H9 (cell line): ENCODE data around the gene EPHA1. TPM values are rescaled to one million over a fixed set of nuclear protein-coding genes. Genes with fewer than 3 reads are reported as not detected.

Experiments
- DNase-seq: peaks from one replicate; pipeline ENCODE4 v3.0.0-alpha.2; 2017
- H2AFZ ChIP-seq: one replicate; pipeline ENCODE4 v1.6.1; 2013; ENCODE audit warnings: mild to moderate bottlenecking, low read length, control low read depth, moderate library complexity
- H2AK5ac ChIP-seq: 2 replicates; pipeline ENCODE4 v1.6.1; 2013; ENCODE audit warnings: low read length, control low read depth, mixed read lengths; ENCODE audit not compliant: insufficient read length
- H2BK120ac ChIP-seq: one replicate; pipeline ENCODE4 v1.6.1; 2013; ENCODE audit warnings: low read depth, mild to moderate bottlenecking, low read length, control low read depth, inconsistent platforms; ENCODE audit not compliant: poor library complexity, severe bottlenecking
- H2BK12ac ChIP-seq: 2 replicates; pipeline ENCODE4 v1.6.1; 2013; ENCODE audit warnings: low read length, control low read depth, mixed read lengths, low read depth; ENCODE audit not compliant: insufficient read length
- H2BK15ac ChIP-seq: 2 replicates; pipeline ENCODE4 v1.6.1; 2013; ENCODE audit warnings: low read depth, low read length, control low read depth
- H2BK20ac ChIP-seq: one replicate; pipeline ENCODE4 v1.6.1; 2013; ENCODE audit warnings: low read depth, mild to moderate bottlenecking, low read length, control low read depth, inconsistent platforms; ENCODE audit not compliant: poor library complexity, severe bottlenecking
- H2BK5ac ChIP-seq: 2 replicates; pipeline ENCODE4 v1.6.1; 2013; ENCODE audit warnings: low read length, control low read depth, mixed read lengths; ENCODE audit not compliant: insufficient read length
- H3K14ac ChIP-seq: 2 replicates; pipeline ENCODE4 v1.6.1; 2013; ENCODE audit warnings: low read length, control low read depth; ENCODE audit not compliant: insufficient read depth
- H3K18ac ChIP-seq: 2 replicates; pipeline ENCODE4 v1.6.1; 2013; ENCODE audit warnings: low read depth, mild to moderate bottlenecking, mixed read lengths, low read length, control low read depth; ENCODE audit not compliant: insufficient read length
- H3K23ac ChIP-seq: 2 replicates; pipeline ENCODE4 v1.6.1; 2013; ENCODE audit warnings: low read length, control low read depth, mixed read lengths, low read depth; ENCODE audit not compliant: insufficient read length
- H3K23me2 ChIP-seq: 2 replicates; pipeline ENCODE4 v1.6.1; 2013; ENCODE audit warnings: low read depth, mild to moderate bottlenecking, mixed read lengths, low read length, control low read depth; ENCODE audit not compliant: insufficient read length, poor library complexity, severe bottlenecking
- H3K27ac ChIP-seq: 2 replicates; pipeline ENCODE4 v1.5.1; 2013; ENCODE audit warnings: low read length, control low read depth, mixed read lengths, low read depth; ENCODE audit not compliant: insufficient read length
- H3K27me3 ChIP-seq: 2 replicates; pipeline ENCODE4 v1.6.1; 2013; ENCODE audit warnings: low read length, control low read depth, inconsistent platforms; ENCODE audit not compliant: insufficient read depth
- H3K4ac ChIP-seq: 2 replicates; pipeline ENCODE4 v1.6.1; 2013; ENCODE audit warnings: low read depth, mild to moderate bottlenecking, control low read depth, inconsistent platforms, low read length, moderate library complexity
- H3K4me1 ChIP-seq: 2 replicates; pipeline ENCODE4 v1.6.1; 2013; ENCODE audit warnings: low read length, control low read depth, inconsistent platforms; ENCODE audit not compliant: insufficient read depth
- H3K4me2 ChIP-seq: 2 replicates; pipeline ENCODE4 v1.6.1; 2013; ENCODE audit warnings: low read length, control low read depth, mixed read lengths; ENCODE audit not compliant: insufficient read length, insufficient read depth
- H3K56ac ChIP-seq: 2 replicates; pipeline ENCODE4 v1.6.1; 2013; ENCODE audit warnings: low read depth, mild to moderate bottlenecking, mixed read lengths, low read length, control low read depth; ENCODE audit not compliant: insufficient read length
- H3K79me1 ChIP-seq: 2 replicates; pipeline ENCODE4 v1.6.1; 2013; ENCODE audit warnings: low read depth, mild to moderate bottlenecking, moderate library complexity, low read length, control low read depth, inconsistent platforms; ENCODE audit not compliant: insufficient read depth, poor library complexity, severe bottlenecking
- H3K79me2 ChIP-seq: 2 replicates; pipeline ENCODE4 v1.6.1; 2013; ENCODE audit warnings: low read length, control low read depth, inconsistent platforms; ENCODE audit not compliant: insufficient read depth
- H3K9ac ChIP-seq: 2 replicates; pipeline ENCODE4 v1.6.1; 2013; ENCODE audit warnings: low read length, control low read depth, mixed read lengths; ENCODE audit not compliant: insufficient read length; ENCODE audit errors: extremely low read depth
- H3K9me3 ChIP-seq: one replicate; pipeline ENCODE4 v1.6.1; 2013; ENCODE audit warnings: low read depth, low read length, inconsistent platforms; ENCODE audit not compliant: control insufficient read depth
- H3T11ph ChIP-seq: one replicate; pipeline ENCODE4 v1.6.1; 2013; ENCODE audit warnings: mild to moderate bottlenecking, low read length, control low read depth, inconsistent platforms
- H4K20me1 ChIP-seq: one replicate; pipeline ENCODE4 v1.6.1; 2013; ENCODE audit not compliant: control insufficient read depth, insufficient read length, insufficient read depth
- H4K5ac ChIP-seq: 2 replicates; pipeline ENCODE4 v1.6.1; 2013; ENCODE audit warnings: low read depth, mild to moderate bottlenecking, mixed read lengths, low read length, control low read depth; ENCODE audit not compliant: insufficient read length
- H4K8ac ChIP-seq: replicated peaks from 2 replicates; pipeline ENCODE4 v1.6.1; 2013; ENCODE audit warnings: low read length, control low read depth, mixed read lengths, low read depth; ENCODE audit not compliant: insufficient read length
- H4K91ac ChIP-seq: 2 replicates; pipeline ENCODE4 v1.6.1; 2013; ENCODE audit warnings: low read depth, mild to moderate bottlenecking, moderate library complexity, mixed read lengths, low read length, control low read depth; ENCODE audit not compliant: insufficient read length
- H3K27ac Mint-ChIP-seq, 3 experiments: 2 replicates in 2 of 3; 3 replicates in 1 of 3; pipeline ENCODE4 v1.8.0; 2020 to 2021; ENCODE audit warnings: mixed read lengths in 3 of 3, mild to moderate bottlenecking in 1 of 3, moderate library complexity in 1 of 3
- H3K27me3 Mint-ChIP-seq: 2 replicates; pipeline ENCODE4 v1.8.0; 2021; ENCODE audit warnings: low read depth, mild to moderate bottlenecking, moderate library complexity, mixed read lengths
- H3K36me3 Mint-ChIP-seq, 3 experiments: 2 replicates in 2 of 3; 3 replicates in 1 of 3; pipeline ENCODE4 v1.8.0; 2020 to 2021; ENCODE audit warnings: low read depth in 3 of 3, mixed read lengths in 3 of 3; ENCODE audit not compliant: insufficient read depth in 1 of 3
- H3K4me1 Mint-ChIP-seq, 2 experiments: 2 replicates each; pipeline ENCODE4 v1.8.0; 2020; ENCODE audit warnings: mixed read lengths in 2 of 2
- H3K4me3 Mint-ChIP-seq, 2 experiments: 2 replicates in 1 of 2; 3 replicates in 1 of 2; pipeline ENCODE4 v1.8.0; 2020 to 2021; ENCODE audit warnings: mild to moderate bottlenecking in 2 of 2, mixed read lengths in 2 of 2, moderate library complexity in 1 of 2
- H3K9me3 Mint-ChIP-seq, 2 experiments: 2 replicates in 1 of 2; 3 replicates in 1 of 2; pipeline ENCODE4 v1.8.0; 2020; ENCODE audit warnings: mild to moderate bottlenecking in 2 of 2, mixed read lengths in 2 of 2, moderate library complexity in 1 of 2
- WGBS: extraction: QIAGEN DNeasy Blood & Tissue Kit; methylation state at CpG from one replicate; pipeline ENCODE4 v1.1.7; 2013; ENCODE audit warnings: missing lambda C conversion rate, low lambda C conversion rate, mixed read lengths; ENCODE audit not compliant: insufficient read length; ENCODE audit errors: extremely low coverage; 5-methylcytosine and 5-hydroxymethylcytosine counted together
- total RNA-seq: library from RNA; stranded (reverse); gene quantifications from 2 replicates; pipeline ENCODE4 v1.2.1, GENCODE V29; 2021
- TF ChIP-seq, protein P1 (sequence below): fragments of 200-600 bp; sonication (generic); conservative IDR thresholded peaks from 3 replicates; pipeline ENCODE4 v1.8.0; 2021; ENCODE audit warnings: antibody characterized with exemption, mild to moderate bottlenecking

The EPHA1 gene
- total RNA-seq, 1 experiment from 2014 or later = 109 TPM

DNA sequence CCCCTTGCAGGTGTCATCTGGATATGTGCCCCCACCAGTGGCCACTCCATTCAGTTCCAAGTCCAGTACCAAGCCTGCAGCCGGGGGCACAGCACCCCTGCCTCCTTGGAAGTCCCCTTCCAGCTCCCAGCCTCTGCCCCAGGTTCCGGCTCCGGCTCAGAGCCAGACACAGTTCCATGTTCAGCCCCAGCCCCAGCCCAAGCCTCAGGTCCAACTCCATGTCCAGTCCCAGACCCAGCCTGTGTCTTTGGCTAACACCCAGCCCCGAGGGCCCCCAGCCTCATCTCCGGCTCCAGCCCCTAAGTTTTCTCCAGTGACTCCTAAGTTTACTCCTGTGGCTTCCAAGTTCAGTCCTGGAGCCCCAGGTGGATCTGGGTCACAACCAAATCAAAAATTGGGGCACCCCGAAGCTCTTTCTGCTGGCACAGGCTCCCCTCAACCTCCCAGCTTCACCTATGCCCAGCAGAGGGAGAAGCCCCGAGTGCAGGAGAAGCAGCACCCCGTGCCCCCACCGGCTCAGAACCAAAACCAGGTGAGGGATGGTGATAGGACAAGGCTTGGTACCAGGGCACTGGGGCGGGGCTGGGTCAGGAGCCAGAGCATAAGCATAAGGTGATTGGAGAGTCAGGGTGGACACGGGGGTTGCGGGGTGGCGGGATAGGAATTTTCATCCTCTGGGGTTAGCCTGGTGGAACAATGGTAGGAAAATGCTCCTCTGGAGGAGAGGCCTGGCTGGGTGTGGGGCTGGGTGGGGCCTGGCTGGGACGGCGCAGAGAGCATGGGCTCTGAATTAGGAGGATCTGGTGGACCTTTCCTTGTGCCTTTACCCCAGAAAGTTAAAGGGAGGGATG lies 25.6 kb downstream of the EPHA1 start:
- H3K27me3 Mint-ChIP-seq = no peaks in the 10 kb centered on the region; the same call in 1 of the 2 replicates
- Histone ChIP-seq H3K27me3 (0 out of 2 replicates have a peak, but pooled peaks cover under 1% of the 10 kb centered on the region), H3K4ac (no peak overlapping the region), H4K5ac (no peak overlapping the region), H3K56ac (no peak overlapping the region), H4K8ac (no peak overlapping the region), H3K9ac (no peak overlapping the region), H2BK20ac (no peak overlapping the region), H2AK5ac (no peak overlapping the region), H3K23me2 (peaks cover 14% of the 10 kb centered on the region), H3T11ph (no peak overlapping the region), H3K18ac (no peak overlapping the region), H3K14ac (no peak overlapping the region), H3K27ac (no peak overlapping the region), H2BK5ac (no peak overlapping the region), H3K4me1 (peaks cover 5% of the 10 kb centered on the region; the same call in 1 of the 2 replicates), H3K4me2 (peak overlapping the region; percentile 59), H2BK15ac (no peak overlapping the region), H4K20me1 (peaks cover 2% of the 10 kb centered on the region), H3K23ac (no peak overlapping the region), H3K79me1 (peaks cover 5% of the 10 kb centered on the region), H4K91ac (no peak overlapping the region), H2AFZ (no peak overlapping the region), H2BK120ac (no peak overlapping the region), H2BK12ac (no peak overlapping the region), H3K79me2 (peaks cover 17% of the 10 kb centered on the region; the same call in 1 of the 2 replicates), H3K9me3 (no peaks in the 10 kb centered on the region)
- peaks cover 9 to 13% (median 13%) of the 10 kb centered on the region in 3 experiments; a peak in 5 of 7 replicates for H3K36me3 Mint-ChIP-seq
- peak; percentile 25 for DNase-seq
- peak overlapping the region in 1 of 2 experiments; percentile 76; a peak in 4 of 5 replicates for H3K4me3 Mint-ChIP-seq
- no CpG with 5 or more reads among the region's 15 CpGs for WGBS
- H3K9me3 Mint-ChIP-seq = no peaks in the 10 kb centered on the region
- peaks cover 22 to 27% of the 10 kb centered on the region in 2 experiments for H3K4me1 Mint-ChIP-seq
- peak overlapping the region in 2 of 3 experiments; percentile 29 to 35; a peak in 2 of 7 replicates for H3K27ac Mint-ChIP-seq
- TF ChIP-seq, protein P1, sequence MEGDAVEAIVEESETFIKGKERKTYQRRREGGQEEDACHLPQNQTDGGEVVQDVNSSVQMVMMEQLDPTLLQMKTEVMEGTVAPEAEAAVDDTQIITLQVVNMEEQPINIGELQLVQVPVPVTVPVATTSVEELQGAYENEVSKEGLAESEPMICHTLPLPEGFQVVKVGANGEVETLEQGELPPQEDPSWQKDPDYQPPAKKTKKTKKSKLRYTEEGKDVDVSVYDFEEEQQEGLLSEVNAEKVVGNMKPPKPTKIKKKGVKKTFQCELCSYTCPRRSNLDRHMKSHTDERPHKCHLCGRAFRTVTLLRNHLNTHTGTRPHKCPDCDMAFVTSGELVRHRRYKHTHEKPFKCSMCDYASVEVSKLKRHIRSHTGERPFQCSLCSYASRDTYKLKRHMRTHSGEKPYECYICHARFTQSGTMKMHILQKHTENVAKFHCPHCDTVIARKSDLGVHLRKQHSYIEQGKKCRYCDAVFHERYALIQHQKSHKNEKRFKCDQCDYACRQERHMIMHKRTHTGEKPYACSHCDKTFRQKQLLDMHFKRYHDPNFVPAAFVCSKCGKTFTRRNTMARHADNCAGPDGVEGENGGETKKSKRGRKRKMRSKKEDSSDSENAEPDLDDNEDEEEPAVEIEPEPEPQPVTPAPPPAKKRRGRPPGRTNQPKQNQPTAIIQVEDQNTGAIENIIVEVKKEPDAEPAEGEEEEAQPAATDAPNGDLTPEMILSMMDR = no peak
